Activated B cell treated with CpG ODN at 0.5 μM for 24 hours (primary cell): ENCODE results near the gene SHISA9. TPM values are rescaled to one million over a fixed set of nuclear protein-coding genes. Genes with fewer than 3 reads are reported as not detected.

ENCODE experiments used
- ATAC-seq: fragments of 200-7000 bp; cut with Tn5 transposase; one replicate; pipeline ENCODE4 v1.10.0; 2021; ENCODE audit warnings: low read depth, mild to moderate bottlenecking, moderate library complexity
- CTCF ChIA-PET: fragments of 350-600 bp; sonication (Branson Sonifier 250); formaldehyde crosslinking; loops from one replicate; lab custom pipeline; 2021; ENCODE audit warnings: antibody characterized with exemption; lab: Charles Lee
- POLR2A ChIA-PET: fragments of 350-600 bp; sonication (Branson Sonifier 250); formaldehyde crosslinking; loops from one replicate; lab custom pipeline; 2021; ENCODE audit warnings: antibody characterized with exemption; lab: Charles Lee
- DNase-seq: peaks from one replicate; pipeline ENCODE4 v3.0.0; 2022
- H3K27ac Mint-ChIP-seq: one replicate; pipeline ENCODE4 v1.8.0; 2020; ENCODE audit warnings: mixed read lengths
- H3K27me3 Mint-ChIP-seq: one replicate; pipeline ENCODE4 v1.8.0; 2021; ENCODE audit warnings: mixed read lengths
- H3K36me3 Mint-ChIP-seq: one replicate; pipeline ENCODE4 v1.8.0; 2021; ENCODE audit warnings: low read depth, mixed read lengths
- H3K4me1 Mint-ChIP-seq: one replicate; pipeline ENCODE4 v1.8.0; 2021; ENCODE audit warnings: mixed read lengths
- H3K4me3 Mint-ChIP-seq: one replicate; pipeline ENCODE4 v1.8.0; 2020; ENCODE audit warnings: mild to moderate bottlenecking, mixed read lengths
- H3K9me3 Mint-ChIP-seq: one replicate; pipeline ENCODE4 v1.8.0; 2020; ENCODE audit warnings: mixed read lengths
- intact Hi-C: fragments of 100-400 bp; cut with micrococcal nuclease; formaldehyde crosslinking; loops from one replicate; pipeline ENCODE4 v1.15.1; 2024
- total RNA-seq: library from RNA; stranded (reverse); gene quantifications from 2 replicates; pipeline ENCODE4 v1.2.3, GENCODE V29; 2022
- TF ChIP-seq, protein P1 (sequence below): fragments of 200-600 bp; IDR thresholded peaks from one replicate; pipeline ENCODE4 v1.8.0; 2022; ENCODE audit warnings: antibody characterized with exemption, mild to moderate bottlenecking

The SHISA9 gene
- total RNA-seq, 1 donor from 2014 or later, result 0.07 TPM

DNA sequence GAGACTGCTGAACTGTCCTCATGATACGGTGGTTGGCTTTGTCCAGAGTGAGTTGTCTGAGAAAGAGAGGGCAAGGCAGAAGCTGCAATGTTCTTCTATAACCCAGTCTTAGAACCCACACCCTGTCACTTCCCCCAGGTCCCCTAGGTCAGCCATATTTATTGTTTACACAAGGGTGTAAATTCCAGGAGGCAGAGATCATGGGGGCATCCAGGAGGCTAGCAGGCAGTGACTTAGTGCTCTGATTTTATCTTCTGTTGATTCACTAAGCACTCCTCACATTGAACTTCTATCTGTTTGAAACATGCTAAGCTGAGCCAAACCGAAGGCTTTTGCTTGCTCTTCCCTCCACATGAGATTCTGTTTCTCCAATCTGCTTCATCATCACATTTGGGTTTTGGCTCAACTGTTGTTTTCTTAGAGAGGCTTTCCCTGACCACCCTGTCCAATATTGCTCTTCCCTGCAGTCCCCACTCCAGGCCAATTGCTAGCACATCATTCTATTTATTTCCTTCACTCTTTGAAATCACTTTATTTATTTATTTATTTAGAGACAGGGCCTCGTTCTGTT, 34.3 kb upstream of the SHISA9 start:
- no peaks in the 10 kb centered on the region for H3K27me3 Mint-ChIP-seq
- H3K27ac Mint-ChIP-seq, result no peak overlapping the region
- ATAC-seq (no peak), DNase-seq (no peak)
- POLR2A ChIA-PET, result no interaction called here
- intact Hi-C loops, result no loop called here
- CTCF ChIA-PET, result no interaction called here
- H3K9me3 Mint-ChIP-seq, result no peaks in the 10 kb centered on the region
- no peak overlapping the region for H3K4me3 Mint-ChIP-seq
- no peaks in the 10 kb centered on the region for H3K36me3 Mint-ChIP-seq
- H3K4me1 Mint-ChIP-seq, result peaks cover 5% of the 10 kb centered on the region
- TF ChIP-seq, protein P1, sequence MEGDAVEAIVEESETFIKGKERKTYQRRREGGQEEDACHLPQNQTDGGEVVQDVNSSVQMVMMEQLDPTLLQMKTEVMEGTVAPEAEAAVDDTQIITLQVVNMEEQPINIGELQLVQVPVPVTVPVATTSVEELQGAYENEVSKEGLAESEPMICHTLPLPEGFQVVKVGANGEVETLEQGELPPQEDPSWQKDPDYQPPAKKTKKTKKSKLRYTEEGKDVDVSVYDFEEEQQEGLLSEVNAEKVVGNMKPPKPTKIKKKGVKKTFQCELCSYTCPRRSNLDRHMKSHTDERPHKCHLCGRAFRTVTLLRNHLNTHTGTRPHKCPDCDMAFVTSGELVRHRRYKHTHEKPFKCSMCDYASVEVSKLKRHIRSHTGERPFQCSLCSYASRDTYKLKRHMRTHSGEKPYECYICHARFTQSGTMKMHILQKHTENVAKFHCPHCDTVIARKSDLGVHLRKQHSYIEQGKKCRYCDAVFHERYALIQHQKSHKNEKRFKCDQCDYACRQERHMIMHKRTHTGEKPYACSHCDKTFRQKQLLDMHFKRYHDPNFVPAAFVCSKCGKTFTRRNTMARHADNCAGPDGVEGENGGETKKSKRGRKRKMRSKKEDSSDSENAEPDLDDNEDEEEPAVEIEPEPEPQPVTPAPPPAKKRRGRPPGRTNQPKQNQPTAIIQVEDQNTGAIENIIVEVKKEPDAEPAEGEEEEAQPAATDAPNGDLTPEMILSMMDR, result no peak

DNA sequence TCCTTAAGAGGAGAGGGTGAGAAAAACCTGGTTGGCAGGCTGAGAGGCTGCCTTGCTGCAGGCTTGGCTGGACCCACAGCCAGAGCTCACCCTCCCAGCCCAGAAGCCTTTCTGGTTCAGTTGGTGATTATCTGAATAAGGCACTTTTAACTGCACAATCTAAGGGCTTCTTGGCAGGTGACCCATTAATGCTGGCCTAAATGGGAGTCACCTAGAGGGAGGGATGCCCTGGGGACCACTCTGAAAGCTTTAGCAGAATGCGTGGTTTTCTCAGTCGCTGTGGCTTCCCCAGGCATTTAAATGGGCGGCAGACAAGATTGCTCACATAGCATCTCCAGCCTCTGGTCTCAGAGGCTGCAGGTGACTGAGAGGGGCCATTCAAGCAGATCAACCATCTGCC, 33.2 kb upstream of the SHISA9 start:
- H3K9me3 Mint-ChIP-seq, result no peaks in the 10 kb centered on the region
- intact Hi-C loops, result no loop called here
- CTCF ChIA-PET, result no interaction called here
- DNase-seq (no peak), ATAC-seq (no peak)
- TF ChIP-seq, protein P1, result no peak
- POLR2A ChIA-PET, result no interaction called here
- H3K27ac Mint-ChIP-seq, result no peak overlapping the region
- H3K36me3 Mint-ChIP-seq, result no peaks in the 10 kb centered on the region
- H3K27me3 Mint-ChIP-seq, result no peaks in the 10 kb centered on the region
- peaks cover 9% of the 10 kb centered on the region for H3K4me1 Mint-ChIP-seq
- no peak overlapping the region for H3K4me3 Mint-ChIP-seq

DNA sequence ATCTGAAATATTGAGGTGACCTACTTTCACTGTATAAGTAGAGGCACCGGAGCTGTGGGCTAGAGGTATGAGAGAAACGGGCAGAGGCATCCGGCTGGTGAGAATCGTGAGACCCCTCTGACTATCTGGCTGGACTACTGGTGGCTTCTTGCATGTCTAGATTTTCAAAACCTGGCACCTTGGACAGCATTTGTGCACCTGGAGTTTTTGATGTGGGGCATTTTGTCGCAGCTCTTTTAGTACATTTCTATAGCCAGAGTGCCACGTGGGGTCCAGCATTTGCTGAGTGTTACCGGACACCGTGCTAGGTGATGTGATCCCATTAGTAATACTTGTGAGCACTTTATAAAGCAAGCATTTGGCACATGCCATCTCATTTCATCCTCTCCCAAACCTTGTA, 32.6 kb upstream of the SHISA9 start:
- TF ChIP-seq, protein P1, result no peak
- H3K27ac Mint-ChIP-seq, result no peak overlapping the region
- ChIA-PET CTCF (no interaction called here), POLR2A (no interaction called here)
- ATAC-seq (no peak), DNase-seq (no peak)
- H3K4me1 Mint-ChIP-seq, result peaks cover 9% of the 10 kb centered on the region
- intact Hi-C loops, result no loop called here
- H3K36me3 Mint-ChIP-seq, result no peaks in the 10 kb centered on the region
- no peak overlapping the region for H3K4me3 Mint-ChIP-seq
- no peaks in the 10 kb centered on the region for H3K9me3 Mint-ChIP-seq
- H3K27me3 Mint-ChIP-seq, result no peaks in the 10 kb centered on the region

DNA sequence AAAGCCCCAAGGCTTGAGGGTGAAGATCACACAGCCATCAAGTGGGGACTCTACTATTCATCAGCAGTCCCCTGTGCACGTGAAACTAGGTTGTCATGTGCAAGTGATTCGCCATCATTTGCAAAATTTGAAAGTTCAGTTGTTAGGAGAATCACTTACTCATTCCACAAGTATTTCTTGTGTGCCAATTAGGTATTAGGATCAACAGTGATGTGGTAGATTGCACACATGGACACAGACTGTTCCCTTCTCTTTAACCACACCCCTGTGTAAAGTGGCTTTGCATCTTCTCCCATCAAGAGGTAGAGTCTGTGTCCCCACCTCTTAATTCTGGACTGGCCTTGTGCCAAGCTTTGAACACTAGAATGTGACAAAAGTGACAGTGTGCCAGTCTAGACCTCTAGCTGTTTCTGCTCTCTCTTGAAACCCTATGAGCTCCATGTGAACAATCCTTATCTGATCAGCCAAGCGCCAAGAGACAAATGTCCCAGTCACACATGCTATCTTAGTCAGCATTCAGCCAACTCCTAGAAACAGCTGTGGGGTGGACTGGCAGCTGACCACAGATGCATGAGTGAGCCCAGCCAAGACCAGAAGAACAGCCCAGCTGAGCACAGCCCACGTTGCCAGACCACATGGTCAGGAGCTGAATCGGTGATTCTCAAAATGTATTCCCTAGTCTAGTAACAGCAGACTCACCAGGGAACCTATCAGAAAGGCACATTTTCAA, 31.5 kb upstream of the SHISA9 start:
- Mint-ChIP-seq H3K27me3 (no peaks in the 10 kb centered on the region), H3K4me3 (no peak overlapping the region), H3K27ac (no peak overlapping the region), H3K36me3 (no peaks in the 10 kb centered on the region), H3K9me3 (no peaks in the 10 kb centered on the region), H3K4me1 (peaks cover 9% of the 10 kb centered on the region)
- DNase-seq (no peak), ATAC-seq (no peak)
- TF ChIP-seq, protein P1, result no peak
- ChIA-PET POLR2A (no interaction called here), CTCF (no interaction called here)
- intact Hi-C loops, result no loop called here

DNA sequence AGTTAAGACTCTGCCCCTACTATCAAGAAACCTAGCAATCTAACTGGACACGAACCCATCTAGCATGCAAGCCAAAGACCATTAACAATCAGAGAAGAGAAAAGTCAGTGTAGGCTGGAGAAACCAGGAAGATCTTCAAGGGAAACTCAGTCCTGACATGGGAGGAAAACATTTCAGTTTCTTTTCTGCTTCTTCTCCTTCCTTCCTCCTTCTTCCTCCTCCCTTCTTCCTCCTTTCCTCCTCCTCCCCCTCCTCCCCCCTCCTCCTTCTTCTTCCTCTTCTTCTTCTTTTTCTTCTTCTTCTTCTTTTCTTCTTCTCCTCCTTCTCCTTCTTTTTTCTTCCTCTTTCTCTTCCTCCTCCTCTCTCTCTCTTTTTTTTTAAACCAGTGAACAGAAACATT, 29.6 kb upstream of the SHISA9 start:
- DNase-seq (no peak), ATAC-seq (no peak)
- Mint-ChIP-seq H3K27ac (no peak overlapping the region), H3K4me3 (no peak overlapping the region), H3K4me1 (peaks cover 9% of the 10 kb centered on the region), H3K36me3 (no peaks in the 10 kb centered on the region), H3K9me3 (no peaks in the 10 kb centered on the region), H3K27me3 (no peaks in the 10 kb centered on the region)
- intact Hi-C loops, result no loop called here
- TF ChIP-seq, protein P1, result no peak
- CTCF ChIA-PET, result no interaction called here
- POLR2A ChIA-PET, result no interaction called here
